SK-N-SH (cell line): ENCODE results near the gene SLC2A1. TPM values are rescaled to one million over a fixed set of nuclear protein-coding genes. Genes with fewer than 3 reads are reported as not detected.

Experiments used
- CTCF ChIA-PET: fragments of 300-600, 350-600 bp; formaldehyde crosslinking; extraction: SDS; loops from one replicate; lab custom pipeline; 2021; lab: Yijun Ruan, JAX
- POLR2A ChIA-PET: fragments of 350-600 bp; sonication (Branson Sonifier 250); formaldehyde crosslinking; extraction: SDS; loops from one replicate; lab custom pipeline; 2020; ENCODE audit warnings: antibody characterized with exemption, inconsistent platforms; lab: Yijun Ruan, JAX
- DNase-seq: peaks from one replicate; pipeline ENCODE4 v3.0.0; 2012
- H2AFZ ChIP-seq: fragments of 200-600 bp; sonication (generic); 2 replicates; pipeline ENCODE4 v1.8.1; 2016; ENCODE audit warnings: antibody characterized with exemption, mild to moderate bottlenecking, low read depth
- H3F3A ChIP-seq: fragments of 200-600 bp; sonication (generic); replicated peaks from 2 replicates; pipeline ENCODE3; 2016; ENCODE audit warnings: antibody characterized with exemption, mild to moderate bottlenecking; ENCODE audit not compliant: insufficient read depth
- H3K27ac ChIP-seq, 2 experiments: fragments of 200-500 bp in 1 of 2; fragments of 200-600 bp in 1 of 2; sonication (Bioruptor generic) in 1 of 2; sonication (generic), shearing (Covaris generic) in 1 of 2; 2 replicates each; pipeline versions ENCODE4 v1.5.1 to v1.6.1; 2014 to 2016; ENCODE audit warnings: low read depth in 2 of 2, inconsistent platforms in 1 of 2, low read length in 1 of 2, mild to moderate bottlenecking in 1 of 2, mixed read lengths in 1 of 2
- H3K27me3 ChIP-seq: fragments of 200-600 bp; sonication (generic), shearing (Covaris generic); 2 replicates; pipeline ENCODE4 v1.6.1; 2016; ENCODE audit warnings: mixed run types; ENCODE audit not compliant: insufficient read depth
- H3K36me3 ChIP-seq, 2 experiments: fragments of 200-500 bp in 1 of 2; fragments of 200-600 bp in 1 of 2; sonication (Bioruptor generic) in 1 of 2; sonication (generic) in 1 of 2; replicated peaks in 1 of 2; 2 replicates each; pipeline versions ENCODE3 to v1.5.1; 2014 to 2016; ENCODE audit warnings: low read length in 1 of 2, mild to moderate bottlenecking in 1 of 2; ENCODE audit not compliant: insufficient read depth in 2 of 2, control insufficient read depth in 1 of 2
- H3K4me1 ChIP-seq, 2 experiments: fragments of 200-500 bp in 1 of 2; fragments of 200-600 bp in 1 of 2; sonication (Bioruptor generic) in 1 of 2; sonication (generic), shearing (Covaris generic) in 1 of 2; 2 replicates each; pipeline versions ENCODE4 v1.5.1 to v1.6.1; 2014 to 2016; ENCODE audit warnings: low read depth in 1 of 2, low read length in 1 of 2, mixed run types in 1 of 2; ENCODE audit not compliant: insufficient read depth in 2 of 2, control insufficient read depth in 1 of 2
- H3K4me2 ChIP-seq: fragments of 200-600 bp; sonication (generic), shearing (Covaris generic); 2 replicates; pipeline ENCODE4 v1.6.1; 2017; ENCODE audit warnings: mixed run types
- H3K4me3 ChIP-seq, 2 experiments: fragments of 200-500 bp in 1 of 2; fragments of 200-600 bp in 1 of 2; sonication (Bioruptor generic) in 1 of 2; sonication (generic), shearing (Covaris generic) in 1 of 2; 2 replicates each; pipeline versions ENCODE4 v1.5.1 to v1.8.1; 2014 to 2016; ENCODE audit warnings: low read depth in 2 of 2, inconsistent platforms in 1 of 2, low read length in 1 of 2, mild to moderate bottlenecking in 1 of 2, mixed read lengths in 1 of 2, moderate library complexity in 1 of 2
- H3K79me2 ChIP-seq: fragments of 200-600 bp; sonication (generic); 2 replicates; pipeline ENCODE4 v1.8.1; 2017; ENCODE audit warnings: mild to moderate bottlenecking; ENCODE audit not compliant: insufficient read depth
- H3K9ac ChIP-seq: fragments of 200-600 bp; sonication (generic); 2 replicates; pipeline ENCODE4 v1.6.1; 2017; ENCODE audit warnings: mixed run types
- H3K9me2 ChIP-seq: fragments of 200-600 bp; sonication (generic); 2 replicates; pipeline ENCODE4 v1.6.1; 2017; ENCODE audit warnings: mixed run types
- H3K9me3 ChIP-seq: fragments of 200-600 bp; sonication (generic); 2 replicates; pipeline ENCODE4 v1.6.1; 2017; ENCODE audit warnings: mixed run types, mild to moderate bottlenecking, moderate library complexity
- H4K20me1 ChIP-seq: fragments of 200-600 bp; sonication (generic); 2 replicates; pipeline ENCODE4 v1.6.1; 2017; ENCODE audit warnings: mild to moderate bottlenecking, mixed run types; ENCODE audit not compliant: insufficient read depth
- EZH2phosphoT487 ChIP-seq: fragments of 200-600 bp; sonication (generic); IDR thresholded peaks from 2 replicates; pipeline ENCODE4 v1.6.1; 2017; ENCODE audit warnings: low read depth, mixed run types, mild to moderate bottlenecking, antibody characterized with exemption, moderate library complexity, borderline replicate concordance
- GABPA ChIP-seq: IDR thresholded peaks from 2 replicates; pipeline ENCODE4 v1.4.0; 2012; ENCODE audit warnings: low read depth, mild to moderate bottlenecking
- RAD21 ChIP-seq: IDR thresholded peaks from 2 replicates; pipeline ENCODE4 v1.6.1; 2012; ENCODE audit warnings: mild to moderate bottlenecking, low read length
- TEAD4 ChIP-seq: IDR thresholded peaks from 2 replicates; pipeline ENCODE4 v1.4.0; 2012; ENCODE audit warnings: mild to moderate bottlenecking, borderline replicate concordance; ENCODE audit not compliant: insufficient read depth
- WGBS: methylation state at CpG from one replicate; pipeline ENCODE4 v1.1.6; 2017; ENCODE audit warnings: low lambda C conversion rate; 5-methylcytosine and 5-hydroxymethylcytosine counted together
- polyA plus RNA-seq, 3 experiments: library from polyadenylated mRNA; depleted of rRNA; stranded (reverse); fragments of >200 nt; gene quantifications; 2 replicates each; pipeline ENCODE4 v1.2.3, GENCODE V29; 2012
- TF ChIP-seq, protein P1 (sequence below): IDR thresholded peaks from 2 replicates; pipeline ENCODE4 v1.4.0; 2012; ENCODE audit warnings: low read depth, borderline replicate concordance
- TF ChIP-seq, protein P2 (sequence below): fragments of 150-350 bp; IDR thresholded peaks from 2 replicates; pipeline ENCODE4 v1.6.1; 2017; ENCODE audit warnings: antibody characterized with exemption, low read length, low read depth, borderline replicate concordance

The SLC2A1 gene
- polyA plus RNA-seq, 1 of the 3 experiments (the other 2 are of a cell fraction): 63.8 TPM

DNA sequence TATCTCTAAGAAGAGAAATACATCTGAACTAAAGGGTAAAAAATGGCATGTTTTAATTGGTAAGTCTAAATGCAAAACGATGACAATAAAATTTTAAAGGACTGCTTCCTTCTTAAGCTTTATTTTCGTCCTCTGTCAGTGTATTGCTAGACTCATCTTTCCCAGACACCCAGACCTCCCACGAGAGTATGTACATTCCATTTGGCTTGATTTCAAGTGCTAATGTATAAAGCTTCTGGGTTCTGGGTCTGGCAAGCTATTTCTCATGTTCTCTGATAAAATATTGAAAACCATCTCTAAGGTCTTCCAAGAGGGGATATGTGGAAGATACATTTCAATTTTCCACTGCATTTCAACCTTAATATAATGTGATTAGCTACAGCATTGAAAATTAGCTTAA is 24.6 kb upstream of the SLC2A1 start:
- H2AFZ ChIP-seq: no peak overlapping the region
- peak; percentile 71 for DNase-seq
- TF ChIP-seq TEAD4 (no peak), RAD21 (0 out of 2 replicates have a peak, but pooled peaks have one; percentile 5)
- no peaks in the 10 kb centered on the region for H3K9me3 ChIP-seq
- H3K9ac ChIP-seq: no peak overlapping the region
- CTCF ChIA-PET: interaction anchor here (1.4 to 5.0 kb wide), 4 partner anchors 9 to 90 kb away, joined by 4 to 25 read pairs (median 8); no protein-coding TSS in a partner anchor
- no peak overlapping the region for H3K4me3 ChIP-seq
- no peaks in the 10 kb centered on the region for H4K20me1 ChIP-seq
- no peaks in the 10 kb centered on the region for H3K36me3 ChIP-seq
- H3K4me2 ChIP-seq: no peak overlapping the region
- H3K27ac ChIP-seq: peak overlapping the region; percentile 10 to 98; a peak in 3 of 4 replicates
- WGBS: 7% methylated on average over 3 of the region's 3 CpGs
- no peaks in the 10 kb centered on the region for H3K9me2 ChIP-seq
- H3K27me3 ChIP-seq: no peaks in the 10 kb centered on the region
- POLR2A ChIA-PET: interaction anchor here (0.6 to 2.2 kb wide), 9 partner anchors 9 to 90 kb away, joined by 3 to 13 read pairs (median 4); no protein-coding TSS in a partner anchor
- H3K4me1 ChIP-seq: peaks cover 3 to 45% of the 10 kb centered on the region in 2 experiments; a peak in 3 of 4 replicates
- no peaks in the 10 kb centered on the region for H3F3A ChIP-seq
- no peaks in the 10 kb centered on the region for H3K79me2 ChIP-seq

DNA sequence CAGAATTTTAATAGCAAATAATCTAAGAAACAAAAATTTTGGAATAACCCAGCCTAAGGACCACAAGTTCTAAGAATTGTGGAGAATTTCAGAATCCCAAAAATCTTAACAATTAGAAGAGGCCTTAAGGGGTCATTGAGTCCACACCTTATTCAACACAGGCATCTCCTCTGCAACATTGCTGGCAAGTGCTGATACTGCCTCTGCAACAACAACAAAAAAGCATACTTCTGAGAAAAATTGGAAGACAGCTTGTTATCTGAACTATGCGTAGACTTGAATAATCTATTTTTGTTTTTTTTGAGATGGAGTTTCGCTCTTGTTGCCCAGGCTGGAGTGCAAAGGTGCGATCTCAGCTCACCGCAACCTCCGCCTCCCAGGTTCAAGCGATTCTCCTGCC is 24.0 kb upstream of the SLC2A1 start:
- Histone ChIP-seq H3K36me3 (no peaks in the 10 kb centered on the region), H3F3A (no peaks in the 10 kb centered on the region), H4K20me1 (no peaks in the 10 kb centered on the region), H3K9me3 (no peaks in the 10 kb centered on the region), H3K9ac (no peak overlapping the region), H3K4me2 (no peak overlapping the region), H3K27ac (peak overlapping the region in 1 of 2 experiments; percentile 98; a peak in 2 of 4 replicates), H3K4me3 (no peak overlapping the region), H3K79me2 (no peaks in the 10 kb centered on the region), H3K4me1 (peaks cover 3 to 45% of the 10 kb centered on the region in 2 experiments; a peak in 3 of 4 replicates), H3K27me3 (no peaks in the 10 kb centered on the region), H2AFZ (no peak overlapping the region), H3K9me2 (no peaks in the 10 kb centered on the region)
- TF ChIP-seq, protein P1, sequence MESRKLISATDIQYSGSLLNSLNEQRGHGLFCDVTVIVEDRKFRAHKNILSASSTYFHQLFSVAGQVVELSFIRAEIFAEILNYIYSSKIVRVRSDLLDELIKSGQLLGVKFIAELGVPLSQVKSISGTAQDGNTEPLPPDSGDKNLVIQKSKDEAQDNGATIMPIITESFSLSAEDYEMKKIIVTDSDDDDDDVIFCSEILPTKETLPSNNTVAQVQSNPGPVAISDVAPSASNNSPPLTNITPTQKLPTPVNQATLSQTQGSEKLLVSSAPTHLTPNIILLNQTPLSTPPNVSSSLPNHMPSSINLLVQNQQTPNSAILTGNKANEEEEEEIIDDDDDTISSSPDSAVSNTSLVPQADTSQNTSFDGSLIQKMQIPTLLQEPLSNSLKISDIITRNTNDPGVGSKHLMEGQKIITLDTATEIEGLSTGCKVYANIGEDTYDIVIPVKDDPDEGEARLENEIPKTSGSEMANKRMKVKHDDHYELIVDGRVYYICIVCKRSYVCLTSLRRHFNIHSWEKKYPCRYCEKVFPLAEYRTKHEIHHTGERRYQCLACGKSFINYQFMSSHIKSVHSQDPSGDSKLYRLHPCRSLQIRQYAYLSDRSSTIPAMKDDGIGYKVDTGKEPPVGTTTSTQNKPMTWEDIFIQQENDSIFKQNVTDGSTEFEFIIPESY: no peak
- WGBS: 88% methylated on average over 6 of the region's 6 CpGs
- DNase-seq: no peak
- ChIA-PET CTCF (interaction anchor here (1.4 to 5.0 kb wide), 4 partner anchors 8 to 90 kb away, joined by 4 to 25 read pairs (median 8); no protein-coding TSS in a partner anchor), POLR2A (interaction anchor here (0.6 to 2.2 kb wide), 7 partner anchors 8 to 91 kb away, joined by 3 to 13 read pairs (median 5); no protein-coding TSS in a partner anchor)

DNA sequence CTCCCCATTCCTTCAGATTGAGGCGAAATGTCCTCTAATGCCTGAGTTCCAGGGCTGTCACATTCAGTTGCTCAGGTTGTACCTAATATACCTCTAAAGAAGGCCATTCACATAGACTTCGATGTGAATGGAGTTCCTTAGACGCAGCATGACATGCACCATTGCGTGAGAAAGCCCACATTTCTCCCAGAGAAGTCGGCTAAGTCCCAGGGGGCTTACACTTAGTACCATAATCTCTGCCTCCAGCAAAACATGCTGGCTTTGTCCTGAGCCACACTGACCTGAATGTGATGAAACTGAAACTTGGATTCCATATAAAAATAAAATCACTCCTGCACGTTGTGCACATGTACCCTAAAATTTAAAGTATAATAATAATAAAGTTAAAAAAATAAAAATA is 23.2 kb upstream of the SLC2A1 start:
- no peaks in the 10 kb centered on the region for H3K79me2 ChIP-seq
- no peaks in the 10 kb centered on the region for H3K27me3 ChIP-seq
- H3K36me3 ChIP-seq: no peaks in the 10 kb centered on the region
- H3K4me3 ChIP-seq: no peak overlapping the region
- H3K4me2 ChIP-seq: no peak overlapping the region
- H3K4me1 ChIP-seq: peaks cover 3 to 45% of the 10 kb centered on the region in 2 experiments; a peak in 3 of 4 replicates
- no peaks in the 10 kb centered on the region for H4K20me1 ChIP-seq
- POLR2A ChIA-PET: no interaction called here
- no peaks in the 10 kb centered on the region for H3F3A ChIP-seq
- no peak overlapping the region for H3K9ac ChIP-seq
- 76% methylated on average over 6 of the region's 6 CpGs for WGBS
- no peak overlapping the region for H2AFZ ChIP-seq
- peak overlapping the region in 1 of 2 experiments; percentile 98; a peak in 2 of 4 replicates for H3K27ac ChIP-seq
- TF ChIP-seq GABPA: no peak
- TF ChIP-seq, protein P2, sequence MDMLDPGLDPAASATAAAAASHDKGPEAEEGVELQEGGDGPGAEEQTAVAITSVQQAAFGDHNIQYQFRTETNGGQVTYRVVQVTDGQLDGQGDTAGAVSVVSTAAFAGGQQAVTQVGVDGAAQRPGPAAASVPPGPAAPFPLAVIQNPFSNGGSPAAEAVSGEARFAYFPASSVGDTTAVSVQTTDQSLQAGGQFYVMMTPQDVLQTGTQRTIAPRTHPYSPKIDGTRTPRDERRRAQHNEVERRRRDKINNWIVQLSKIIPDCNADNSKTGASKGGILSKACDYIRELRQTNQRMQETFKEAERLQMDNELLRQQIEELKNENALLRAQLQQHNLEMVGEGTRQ: no peak
- no peak for TF ChIP-seq EZH2phosphoT487
- H3K9me2 ChIP-seq: no peaks in the 10 kb centered on the region
- CTCF ChIA-PET: interaction anchor here (1.2 to 5.0 kb wide), 3 partner anchors 15 to 91 kb away, joined by 3 to 25 read pairs (median 4); no protein-coding TSS in a partner anchor
- no peak for DNase-seq
- H3K9me3 ChIP-seq: no peaks in the 10 kb centered on the region
